ENCODE measurements around the gene ZSWIM6.

Gene ZSWIM6

DNA sequence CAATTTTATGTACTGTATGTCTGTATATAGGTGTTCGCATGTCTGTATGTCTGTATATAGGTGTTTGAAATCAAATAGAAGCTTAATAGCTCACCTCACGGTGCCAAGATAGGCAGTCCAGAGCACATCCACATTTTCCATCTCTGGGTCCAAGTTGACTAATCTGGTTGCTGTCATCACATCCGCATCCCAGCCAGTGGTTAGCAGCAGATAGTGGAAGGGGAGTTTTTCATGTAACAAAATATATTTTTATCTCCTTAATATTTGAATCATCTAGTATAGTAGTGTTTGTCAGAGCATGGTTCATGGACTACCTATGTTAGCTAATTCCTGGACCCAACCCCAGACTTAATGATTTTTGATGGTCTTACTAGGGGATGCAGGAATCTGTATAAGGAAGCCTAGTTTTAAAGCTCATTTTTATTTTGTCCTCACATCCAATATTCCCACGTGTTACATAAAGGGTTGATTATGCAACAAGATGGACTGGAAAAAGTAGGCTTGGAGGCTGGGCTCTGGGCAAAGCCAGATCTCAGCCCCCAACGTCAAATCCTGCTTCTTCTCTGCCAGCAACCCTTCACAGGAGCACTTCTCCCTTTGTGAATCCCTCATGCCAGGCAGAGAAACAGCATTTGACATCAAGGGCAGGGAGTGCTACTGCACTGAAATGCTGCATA is 219.7 kb downstream of the ZSWIM6 start:
- no peak for DNase-seq (ENCODE audit: low read depth, low spot score)
- H3K4me3 ChIP-seq (ENCODE audit: low read length): no peak overlapping the region

DNA sequence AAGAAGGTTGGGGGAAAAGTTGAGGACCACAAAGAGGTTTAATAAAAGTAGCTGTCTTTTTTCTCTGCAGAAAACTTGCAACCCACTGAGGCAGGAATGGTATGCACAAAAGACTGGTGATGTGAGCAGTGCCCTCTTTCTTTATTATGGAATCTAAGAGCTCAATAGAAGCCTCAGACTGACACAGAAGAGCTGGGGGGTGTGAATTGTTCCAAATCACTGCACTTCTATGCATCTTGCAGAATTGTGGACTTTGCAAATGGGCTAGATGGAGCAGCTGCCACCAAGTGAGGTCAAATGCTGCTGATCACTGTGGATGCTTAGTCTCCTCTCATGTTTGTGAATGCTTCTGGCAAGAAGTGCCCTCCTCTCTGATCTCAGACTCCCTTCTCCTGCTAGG is 227.1 kb downstream of the ZSWIM6 start:
- DNase-seq (ENCODE audit: low read depth, low spot score): no peak

GRCh38 chr5:61559722-61560121 is 227.7 kb downstream of the ZSWIM6 start:
- no peak overlapping the region for H3K4me3 ChIP-seq (ENCODE audit: low read length)
- DNase-seq (ENCODE audit: low read depth, low spot score): no peak

More for the DNA sequence above, 227.1 kb downstream of the ZSWIM6 start:
- H3K4me3 ChIP-seq (ENCODE audit: low read length): no peak overlapping the region

DNA sequence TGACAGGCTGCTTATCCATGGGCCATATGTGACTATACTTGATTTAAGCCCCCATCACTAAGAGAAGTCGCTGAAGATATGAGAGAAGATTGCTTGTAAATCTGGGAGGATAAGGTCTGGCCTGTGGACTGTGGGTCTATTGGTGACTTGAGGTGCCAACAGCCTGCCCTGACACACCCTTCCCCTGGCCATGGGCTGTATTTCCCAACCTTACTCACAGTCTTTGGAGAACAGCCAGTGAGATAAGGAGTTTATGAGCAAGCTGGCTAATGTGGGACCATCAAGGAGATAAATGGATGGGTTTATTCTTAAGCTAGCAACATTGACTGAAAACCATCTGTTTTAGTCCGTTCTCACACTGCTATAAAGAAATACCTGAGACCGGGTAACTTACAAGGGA is 231.3 kb downstream of the ZSWIM6 start:
- DNase-seq (ENCODE audit: low read depth, low spot score): no peak

GRCh38 chr5:61567337-61567736 is 235.3 kb downstream of the ZSWIM6 start:
- DNase-seq (ENCODE audit: low read depth, low spot score): no peak
- no peak overlapping the region for H3K4me3 ChIP-seq (ENCODE audit: low read length)

More for the DNA sequence above, 231.3 kb downstream of the ZSWIM6 start:
- no peak overlapping the region for H3K4me3 ChIP-seq (ENCODE audit: low read length)

DNA sequence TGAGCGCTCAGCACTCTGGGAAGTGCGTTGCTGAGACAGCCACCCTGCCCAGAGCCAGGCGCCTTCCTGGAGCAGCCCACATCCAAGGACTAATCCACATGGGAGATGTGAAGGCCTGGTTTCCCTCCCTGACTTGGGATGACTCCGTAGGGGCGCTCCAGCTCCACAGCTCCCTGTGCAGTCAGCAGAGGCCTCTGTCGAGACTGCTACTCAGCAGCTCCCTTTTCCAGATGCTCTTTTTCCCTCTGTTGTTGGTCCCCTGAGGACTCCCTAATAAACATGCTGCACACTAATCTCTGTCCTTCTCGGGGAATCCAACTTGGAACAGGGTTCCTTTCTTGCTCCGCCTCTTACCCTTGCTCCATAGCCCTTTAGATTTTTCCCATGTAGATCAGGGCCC is 237.3 kb downstream of the ZSWIM6 start:
- H3K4me3 ChIP-seq (ENCODE audit: low read length): no peak overlapping the region
- no peak for DNase-seq (ENCODE audit: low read depth, low spot score)

DNA sequence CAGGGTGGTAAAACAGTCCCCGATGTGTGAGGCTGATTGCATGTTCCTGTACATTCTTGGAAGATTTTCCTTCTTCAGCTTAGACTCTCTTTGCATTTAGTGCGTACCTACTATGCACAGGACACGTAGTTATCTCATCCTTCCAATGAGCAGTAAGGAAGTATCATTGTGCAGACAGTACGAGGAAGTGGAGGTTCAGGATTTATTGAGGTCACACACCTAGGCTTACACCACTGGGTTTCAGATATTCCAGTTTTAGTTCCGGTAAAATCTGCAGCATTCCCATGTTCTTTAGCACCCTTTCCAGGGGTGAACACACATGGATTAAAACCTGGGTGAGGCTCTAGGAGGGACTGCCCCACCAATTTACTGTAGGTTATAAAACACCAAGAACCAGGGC is 238.7 kb downstream of the ZSWIM6 start:
- no peak for DNase-seq (ENCODE audit: low read depth, low spot score)
- H3K4me3 ChIP-seq (ENCODE audit: low read length): no peak overlapping the region

GRCh38 chr5:61572959-61573358 is 240.9 kb downstream of the ZSWIM6 start:
- no peak overlapping the region for H3K4me3 ChIP-seq (ENCODE audit: low read length)

DNA sequence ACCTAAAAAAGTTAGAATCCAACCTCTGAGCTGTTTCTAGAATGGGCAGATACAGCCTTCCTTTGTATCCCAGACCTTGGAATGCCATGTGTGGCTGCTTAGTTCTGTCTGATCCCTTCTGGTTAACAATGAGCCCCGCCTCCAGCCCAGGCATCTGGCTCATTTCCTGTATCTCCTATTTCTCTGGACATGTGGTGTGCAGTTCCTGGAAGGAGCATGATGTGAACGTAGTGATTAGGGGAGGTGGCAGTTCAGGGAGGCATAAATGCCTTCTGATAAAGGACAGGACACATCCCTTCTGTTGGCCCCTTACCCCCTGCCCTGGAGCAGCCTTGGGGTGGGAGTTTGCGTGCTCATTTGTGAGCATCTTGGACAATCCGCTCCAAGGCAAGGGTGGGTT is 243.0 kb downstream of the ZSWIM6 start:
- no peak for DNase-seq (ENCODE audit: low read depth, low spot score)
- H3K4me3 ChIP-seq (ENCODE audit: low read length): no peak overlapping the region

More at GRCh38 chr5:61572959-61573358, 240.9 kb downstream of the ZSWIM6 start:
- no peak for DNase-seq (ENCODE audit: low read depth, low spot score)

DNA sequence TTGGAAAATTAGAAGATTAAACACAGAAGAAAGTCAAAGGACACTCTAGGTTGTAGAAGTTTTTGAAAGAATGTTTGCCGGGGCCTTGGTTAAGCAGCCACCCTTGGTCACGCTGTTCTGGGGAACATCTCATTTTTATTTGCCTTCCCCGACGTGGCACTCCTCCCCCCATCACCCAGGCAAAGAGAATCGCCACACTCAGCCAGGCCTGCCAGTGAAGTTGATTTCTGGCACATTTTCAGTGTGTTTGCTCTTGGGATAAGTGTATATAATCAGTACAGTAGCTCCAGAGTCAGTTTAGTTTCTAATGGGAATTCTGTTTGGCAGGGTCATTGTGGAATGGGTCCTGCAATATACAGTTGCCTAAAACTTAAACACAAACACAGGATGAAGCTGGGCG is 243.5 kb downstream of the ZSWIM6 start:
- no peak overlapping the region for H3K4me3 ChIP-seq (ENCODE audit: low read length)
- DNase-seq (ENCODE audit: low read depth, low spot score): no peak

DNA sequence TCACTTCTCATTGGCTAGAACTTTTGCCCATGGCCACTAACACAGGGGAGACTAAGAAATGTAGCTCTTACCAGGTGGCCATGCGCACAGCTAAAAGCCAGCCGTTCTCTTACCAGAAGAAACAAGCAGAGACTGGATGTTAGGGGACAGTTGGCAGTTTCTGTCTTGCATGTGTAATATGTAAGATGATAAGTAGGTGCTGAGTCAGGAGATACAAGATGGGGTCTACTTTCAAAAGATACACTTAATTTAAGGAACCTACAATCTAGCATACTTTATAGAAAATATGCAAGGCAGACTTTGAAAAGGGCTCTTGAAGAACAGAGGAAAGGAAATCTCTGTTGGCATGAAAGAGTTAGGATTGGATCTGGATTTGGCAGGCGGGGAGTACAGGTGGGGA is 244.5 kb downstream of the ZSWIM6 start:
- DNase-seq (ENCODE audit: low read depth, low spot score): no peak

DNA sequence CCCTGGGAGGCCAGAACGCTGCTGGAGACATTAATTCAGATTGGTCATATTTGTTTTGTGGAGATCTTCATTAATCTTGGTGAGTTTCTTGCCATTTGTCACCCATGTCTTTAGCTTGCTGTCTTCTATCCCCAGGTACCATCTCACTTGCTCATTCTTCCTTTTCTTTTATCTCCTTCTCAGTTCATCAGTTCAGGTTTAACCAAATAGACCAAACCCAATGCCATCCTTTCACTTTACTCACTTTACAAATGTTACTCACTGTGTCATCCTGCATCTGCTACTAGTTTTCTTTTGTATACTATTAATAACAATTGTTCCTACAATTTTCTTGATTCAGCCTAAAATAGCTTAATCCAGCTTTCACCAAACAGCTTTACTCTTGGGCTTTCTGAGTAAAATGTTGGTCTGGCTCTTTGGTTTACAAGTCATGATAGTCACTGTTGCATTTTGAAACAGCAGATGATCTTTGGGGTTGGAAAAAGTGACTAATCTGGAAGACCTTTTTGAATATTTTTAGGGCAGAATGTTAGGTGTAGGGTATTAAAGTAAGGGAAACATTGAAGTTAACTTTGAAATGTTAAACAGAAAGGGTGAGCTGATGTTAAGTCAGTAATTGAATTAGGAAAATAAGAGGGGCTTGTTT is 246.9 kb downstream of the ZSWIM6 start:
- H3K4me3 ChIP-seq (ENCODE audit: low read length): no peak overlapping the region
- DNase-seq (ENCODE audit: low read depth, low spot score): no peak

More for the DNA sequence above, 244.5 kb downstream of the ZSWIM6 start:
- H3K4me3 ChIP-seq (ENCODE audit: low read length): no peak overlapping the region

- no peak overlapping the region for H3K4me3 ChIP-seq (ENCODE audit: low read length)
- no peak for DNase-seq (ENCODE audit: low read depth, low spot score)
These were observed 250.3 kb downstream of the ZSWIM6 start for GRCh38 chr5:61582205-61582820.

DNA sequence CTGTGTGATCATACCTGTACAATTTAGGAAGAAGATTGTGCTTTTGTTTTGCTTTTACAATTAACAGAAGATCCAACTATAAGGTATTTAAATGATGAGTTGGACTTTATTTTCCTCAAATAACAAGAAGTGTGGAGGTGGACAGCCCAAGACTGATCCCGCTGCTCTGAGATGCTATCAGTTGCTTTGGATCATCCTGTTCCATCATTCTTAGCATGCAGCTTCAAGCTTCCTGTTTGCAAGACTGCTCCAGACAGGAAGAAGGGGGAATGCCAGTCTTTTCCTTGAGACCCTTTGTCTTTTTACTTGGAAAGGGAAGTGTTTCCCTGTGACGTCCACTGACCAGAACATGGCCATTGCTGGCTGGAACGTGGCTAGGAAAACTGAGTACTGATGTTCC is 250.8 kb downstream of the ZSWIM6 start:
- no peak for DNase-seq (ENCODE audit: low read depth, low spot score)
- no peak overlapping the region for H3K4me3 ChIP-seq (ENCODE audit: low read length)

DNA sequence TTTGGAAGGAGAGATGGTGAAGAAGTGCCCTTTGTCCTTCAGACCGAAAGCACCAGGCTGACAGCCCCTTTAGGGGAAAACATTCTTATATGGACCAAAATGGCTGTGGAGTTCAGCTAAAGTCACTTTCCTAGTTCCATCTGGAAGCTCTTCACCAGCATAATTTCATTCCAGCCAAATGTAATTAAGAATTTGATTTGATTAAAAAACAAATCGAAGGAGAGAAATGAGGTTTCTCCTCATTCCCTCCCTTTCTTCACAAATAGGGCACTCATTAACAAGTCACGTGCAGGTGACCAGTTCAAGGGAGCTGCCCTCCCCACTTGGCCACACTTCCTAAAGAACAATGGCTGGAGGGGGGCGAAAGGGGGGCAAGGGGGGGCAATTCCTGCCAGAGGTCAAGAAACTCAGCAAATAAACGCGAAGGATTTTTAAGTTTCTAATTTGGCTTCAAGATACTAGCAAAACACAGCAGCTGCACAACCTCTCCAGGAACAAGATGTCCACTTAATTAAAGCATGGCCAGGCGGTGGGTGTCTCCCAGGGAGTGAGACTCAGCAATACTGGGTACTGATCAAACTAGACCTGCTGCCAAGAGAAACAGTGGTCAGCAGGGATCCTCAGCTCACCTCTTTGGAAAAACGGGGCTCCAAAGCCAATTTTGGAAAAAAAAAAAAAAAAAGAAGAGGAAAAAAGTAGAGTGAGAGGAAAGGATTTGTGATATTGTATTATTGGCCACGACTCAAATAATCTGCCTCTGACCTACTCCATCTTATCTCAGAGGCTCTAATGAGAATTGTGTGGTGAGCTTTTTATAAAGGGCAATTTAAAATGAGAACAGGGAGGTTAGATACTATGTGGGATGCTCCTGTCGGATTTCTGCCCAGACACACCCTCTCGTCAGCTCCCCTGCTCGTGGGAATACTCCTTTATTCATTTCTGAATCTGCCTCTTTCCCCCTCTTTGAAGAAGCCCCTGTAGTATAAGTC is 254.3 kb downstream of the ZSWIM6 start:
- DNase-seq (ENCODE audit: low read depth, low spot score): no peak

DNA sequence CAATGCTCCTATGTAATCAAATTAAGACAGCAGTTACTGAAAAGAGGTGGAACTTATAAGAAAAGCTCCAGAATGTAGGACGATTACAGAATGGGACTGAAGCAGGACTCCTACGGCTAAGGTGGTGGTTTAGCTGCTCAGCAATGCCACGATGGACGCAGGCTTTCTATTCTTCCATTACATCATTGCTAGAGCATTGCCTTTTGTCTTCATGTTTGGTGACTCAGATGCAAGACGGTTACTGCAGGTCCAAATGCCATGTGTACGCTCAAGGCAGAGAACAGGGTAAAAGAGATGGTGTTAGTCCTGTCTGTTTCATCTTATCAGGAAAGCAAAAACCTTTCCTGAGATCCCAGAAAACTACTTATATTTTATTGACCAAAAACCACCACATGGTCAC is 255.1 kb downstream of the ZSWIM6 start:
- no peak overlapping the region for H3K4me3 ChIP-seq (ENCODE audit: low read length)
- no peak for DNase-seq (ENCODE audit: low read depth, low spot score)

More for the DNA sequence above, 254.3 kb downstream of the ZSWIM6 start:
- no peak overlapping the region for H3K4me3 ChIP-seq (ENCODE audit: low read length)

GRCh38 chr5:61588216-61588615 is 256.2 kb downstream of the ZSWIM6 start:
- H3K4me3 ChIP-seq (ENCODE audit: low read length): no peak overlapping the region
- no peak for DNase-seq (ENCODE audit: low read depth, low spot score)

DNA sequence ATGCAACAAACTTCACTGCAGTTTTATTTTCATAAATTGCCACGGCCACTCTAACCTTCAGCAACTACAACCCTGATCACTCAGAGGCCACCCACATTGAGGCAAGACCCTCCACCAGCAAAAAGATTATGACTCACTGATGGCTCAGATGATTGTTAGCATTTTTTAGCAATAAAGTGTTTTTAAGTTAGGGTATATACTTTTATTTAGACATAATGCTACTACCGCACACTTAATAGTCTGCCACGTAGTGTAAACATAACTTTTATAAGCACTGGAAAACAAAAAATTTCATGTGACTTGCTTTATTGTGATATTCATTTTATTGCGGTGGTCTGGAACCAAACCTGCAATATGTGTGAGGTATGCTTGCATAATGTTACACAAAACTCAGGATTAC is 257.9 kb downstream of the ZSWIM6 start:
- H3K4me3 ChIP-seq (ENCODE audit: low read length): no peak overlapping the region
- no peak for DNase-seq (ENCODE audit: low read depth, low spot score)

GRCh38 chr5:61590473-61590872 is 258.4 kb downstream of the ZSWIM6 start:
- DNase-seq (ENCODE audit: low read depth, low spot score): no peak
- no peak overlapping the region for H3K4me3 ChIP-seq (ENCODE audit: low read length)

Data from Jurkat, Clone E6-1 (cell line).